DMS 273 treated with DMSO at 0.1 percent for 48 hours (cell line): ENCODE results near the gene PRR36.
"Not testable (repeated sequence)": the region's sequence is repeated elsewhere in the genome, so short reads cannot be mapped to it uniquely, and the experiment has no call there.

Experiments
- DNase-seq: peaks from one replicate; lab custom pipeline; 2025; lab: John Stamatoyannopoulos, UW

Gene PRR36

DNA sequence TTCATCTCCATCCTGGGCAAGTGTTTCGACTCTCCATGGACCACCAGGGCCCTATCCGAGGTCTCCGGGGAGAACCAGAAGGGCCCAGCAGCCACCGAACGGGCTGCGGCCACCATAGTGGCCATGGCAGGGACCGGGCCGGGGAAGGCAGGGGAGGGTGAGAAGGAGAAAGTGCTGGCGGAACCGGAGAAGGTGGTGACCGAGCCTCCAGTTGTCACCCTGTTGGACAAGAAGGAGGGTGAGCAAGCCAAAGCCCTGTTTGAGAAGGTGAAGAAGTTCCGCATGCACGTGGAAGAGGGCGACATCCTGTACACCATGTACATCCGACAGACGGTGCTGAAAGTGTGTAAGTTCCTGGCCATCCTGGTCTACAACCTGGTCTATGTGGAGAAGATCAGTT lies 24.8 kb upstream of the PRR36 start:
- DNase-seq = no peak

DNA sequence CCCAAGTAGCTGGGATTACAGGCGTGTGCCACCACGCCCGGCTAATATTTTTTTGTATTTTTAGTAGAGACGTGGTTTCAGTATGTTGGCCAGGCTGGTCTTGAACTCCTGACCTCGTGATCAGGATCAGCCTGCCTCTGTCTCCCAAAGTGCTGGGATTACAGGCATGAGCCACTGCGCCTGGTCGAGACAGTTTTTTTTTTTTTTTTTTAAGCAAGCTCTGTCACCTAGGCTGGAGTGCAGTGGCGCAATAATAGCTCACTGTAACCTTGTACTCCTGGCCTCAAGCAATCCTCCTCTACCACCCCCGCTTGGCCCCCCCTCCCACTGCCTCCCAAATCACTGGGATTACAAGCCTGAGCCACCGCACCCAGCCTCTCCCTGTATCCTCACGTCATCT lies 23.1 kb upstream of the PRR36 start:
- DNase-seq = no peak

DNA sequence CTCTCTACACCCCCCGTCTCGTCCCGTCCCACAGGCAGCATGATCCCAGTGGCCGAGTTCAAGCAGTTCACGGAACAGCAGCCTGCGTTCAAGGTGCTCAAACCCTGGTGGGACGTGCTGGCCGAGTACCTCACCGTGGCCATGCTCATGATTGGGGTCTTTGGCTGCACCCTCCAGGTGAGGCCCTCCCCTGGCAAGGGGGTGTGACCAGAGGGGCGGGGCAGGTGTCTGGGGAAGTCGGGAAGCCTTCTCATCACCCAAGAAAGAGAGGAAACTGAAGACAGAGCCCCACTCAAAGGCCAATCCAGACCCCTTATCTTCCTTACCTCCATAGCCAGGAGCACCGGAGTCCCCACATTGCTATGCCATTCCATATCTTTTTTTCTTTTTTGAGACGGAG lies 21.4 kb upstream of the PRR36 start:
- DNase-seq = no peak

DNA sequence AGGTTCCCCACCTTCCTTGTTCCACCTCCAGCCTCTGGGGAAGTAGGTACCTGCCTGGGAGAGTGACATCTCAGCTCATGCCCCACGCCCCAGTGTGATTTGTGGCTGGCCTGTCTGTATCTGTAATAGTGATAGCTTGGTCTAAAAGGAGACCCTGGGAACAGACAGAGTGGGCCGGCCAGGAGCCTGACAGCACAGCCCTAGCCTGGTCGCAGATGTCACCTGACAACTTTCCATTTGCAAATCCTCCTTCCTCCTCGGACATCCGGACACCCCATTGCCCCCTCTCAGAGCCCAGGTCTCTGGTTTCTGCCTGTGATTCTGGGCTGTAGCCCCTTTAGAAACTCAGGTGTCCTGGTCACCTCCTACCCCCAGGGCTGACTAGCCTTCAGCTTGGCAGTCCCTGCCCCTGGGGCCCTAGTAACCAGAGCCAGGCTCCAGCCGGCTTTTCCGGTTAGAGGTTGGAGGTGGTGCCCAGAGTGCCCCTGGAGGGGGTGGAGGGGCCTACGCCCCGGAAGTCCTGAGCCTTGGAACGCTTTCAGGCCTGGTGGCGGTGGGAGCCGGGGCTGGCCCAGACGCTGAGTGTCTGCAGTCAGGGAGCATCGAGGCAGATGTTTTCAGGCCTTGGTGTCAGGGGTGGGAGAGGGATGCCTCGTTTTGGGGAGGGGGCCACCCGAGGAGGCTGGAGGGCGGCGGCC lies 20.6 kb upstream of the PRR36 start:
- DNase-seq = no peak

DNA sequence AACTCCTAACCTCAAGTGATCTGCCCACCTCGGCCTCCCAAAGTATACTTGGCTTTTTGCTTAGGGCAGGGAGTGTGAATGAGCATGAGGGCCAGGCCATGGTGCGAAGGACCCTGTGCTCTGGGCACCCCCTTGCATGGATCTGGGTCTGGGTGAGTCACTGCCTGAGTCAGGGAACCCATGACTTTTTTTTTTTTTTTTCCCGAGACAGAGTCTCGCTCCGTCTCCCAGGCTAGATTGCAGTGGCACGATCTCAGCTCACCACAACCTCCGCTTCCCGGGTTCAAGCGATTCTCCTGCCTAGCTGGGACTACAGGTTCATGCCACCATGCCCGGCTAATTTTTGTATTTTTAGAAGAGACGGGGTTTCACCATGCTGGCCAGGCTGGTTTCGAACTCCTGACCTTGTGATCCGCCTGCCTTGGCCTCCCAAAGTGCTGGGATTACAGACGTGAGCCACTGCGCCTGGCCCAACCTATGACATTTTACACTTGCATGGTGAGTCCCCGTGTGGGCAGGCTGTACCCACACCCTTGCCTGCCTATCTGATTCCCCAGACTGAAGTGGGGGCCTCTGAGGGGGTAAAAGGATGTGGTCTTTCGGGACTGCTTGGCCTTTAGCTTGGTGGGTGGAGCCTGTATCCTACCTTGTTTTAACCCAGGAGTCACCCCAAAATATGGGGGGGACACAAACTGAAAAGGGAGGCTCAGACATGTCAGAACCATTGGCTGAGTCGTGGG lies 19.3 kb upstream of the PRR36 start:
- DNase-seq = not testable (repeated sequence)

DNA sequence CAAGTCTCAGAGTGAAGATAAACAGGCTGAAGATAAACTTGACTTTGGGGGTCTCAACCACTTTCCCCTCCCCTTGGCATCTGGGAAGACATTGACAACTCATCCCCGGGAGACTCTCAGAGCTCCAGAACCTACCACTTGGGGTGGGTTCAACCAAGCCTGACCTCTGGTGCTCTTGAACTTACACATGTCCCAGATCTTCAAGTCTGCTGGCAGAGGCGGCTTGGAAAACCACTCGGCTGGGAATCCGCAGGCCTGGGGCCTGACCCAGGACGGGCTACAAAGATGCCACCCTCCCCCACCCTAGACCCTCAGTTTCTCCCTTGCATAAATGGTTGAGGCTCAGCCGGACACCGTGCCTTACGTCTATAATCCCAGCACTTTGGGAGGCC lies 14.6 kb upstream of the PRR36 start:
- no peak for DNase-seq

DNA sequence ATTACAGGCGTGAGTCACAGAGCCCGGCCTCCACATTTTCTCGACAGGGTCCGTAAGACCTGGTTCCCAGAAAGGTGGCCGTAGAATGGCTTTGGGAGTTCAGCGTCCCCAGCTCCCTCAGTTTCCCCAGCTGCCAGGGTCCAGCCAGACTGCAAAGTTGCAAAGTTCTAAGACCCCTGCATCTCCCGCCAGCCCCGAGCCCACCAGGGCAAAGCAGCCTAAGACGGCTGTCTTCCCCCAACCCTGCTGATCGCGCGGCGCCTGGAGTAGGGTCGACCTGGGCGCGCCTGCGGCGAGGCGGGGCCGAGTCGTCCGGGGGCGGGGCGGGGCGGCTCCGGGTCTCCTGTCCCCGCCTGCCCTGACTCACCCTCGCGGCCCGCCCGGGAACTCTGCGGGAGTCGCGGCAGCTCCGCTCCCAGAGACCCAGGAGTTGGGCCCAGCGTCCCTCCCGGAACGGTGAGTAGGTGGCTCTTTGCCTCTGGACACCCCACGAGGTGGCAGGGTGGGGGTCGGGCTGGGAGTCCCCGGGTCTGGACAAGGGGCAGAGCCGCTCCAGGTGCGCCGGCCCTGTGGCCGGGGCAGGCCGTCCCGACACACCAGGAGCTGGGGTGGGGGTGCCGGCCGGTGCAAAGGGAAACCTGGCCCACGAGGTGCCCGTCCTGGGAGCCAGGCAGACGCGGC lies 14.1 kb upstream of the PRR36 start, which contains the start of gene LRRC8E:
Gene LRRC8E, plus strand, starts transcription at position 366 of the 681 bp plus-strand sequence. CDS start 7,094 bp downstream, outside the sequence.
- no peak for DNase-seq

DNA sequence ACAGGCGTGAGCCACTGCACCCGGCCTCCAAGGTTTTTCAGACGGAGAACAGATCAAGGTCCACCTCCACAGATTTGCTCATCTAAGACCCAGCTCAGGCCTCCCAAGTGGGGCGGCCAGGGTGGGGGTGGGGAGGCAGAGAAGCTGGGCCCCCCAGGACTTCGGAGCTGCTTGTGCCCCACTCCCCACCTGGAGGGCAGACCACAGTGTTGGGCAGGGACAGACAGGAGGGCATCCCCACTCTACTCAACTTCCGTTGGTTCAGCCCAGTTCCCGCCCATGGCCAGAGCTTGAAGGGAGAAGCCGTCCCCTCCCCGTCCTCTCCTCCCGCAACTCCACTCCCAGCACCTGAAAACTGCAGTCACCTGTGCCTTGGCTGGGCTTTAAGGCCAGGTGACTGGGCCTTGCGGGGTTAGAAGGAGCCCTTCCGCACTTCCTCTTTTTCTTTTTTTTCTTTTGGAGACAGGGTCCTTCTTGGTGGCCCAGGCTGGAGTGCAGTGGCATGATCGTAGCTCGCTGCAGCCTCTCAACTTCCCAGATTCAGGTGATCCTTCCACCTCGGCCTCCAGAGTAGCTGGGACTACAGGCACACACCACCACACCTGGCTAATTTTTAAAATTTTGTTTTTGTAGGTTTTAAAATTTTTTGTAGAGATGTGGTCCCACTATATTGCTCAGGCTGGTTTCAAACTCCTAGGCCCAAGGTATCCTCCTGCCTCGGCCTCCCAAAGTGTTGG lies 13.4 kb upstream of the PRR36 start:
- no peak for DNase-seq

DNA sequence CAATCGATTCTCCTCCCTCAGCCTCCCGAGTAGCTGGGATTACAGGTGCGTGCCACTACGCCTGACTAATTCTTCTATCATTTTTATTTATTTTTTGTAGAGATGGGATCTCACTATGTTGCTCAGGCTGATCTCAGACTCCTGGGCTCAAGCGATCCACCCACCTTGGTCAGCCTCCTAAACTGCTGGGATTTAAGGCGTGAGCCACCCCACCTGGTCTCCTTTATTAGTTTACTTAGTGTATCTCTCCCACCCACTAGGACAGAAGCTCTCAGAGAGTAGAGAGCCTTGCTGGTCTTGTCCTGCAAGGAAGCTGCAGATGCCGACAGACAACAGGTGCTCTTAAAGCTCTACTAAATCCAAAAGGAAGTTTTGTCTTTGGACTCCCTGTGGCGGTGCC lies 11.6 kb upstream of the PRR36 start:
- DNase-seq = no peak

DNA sequence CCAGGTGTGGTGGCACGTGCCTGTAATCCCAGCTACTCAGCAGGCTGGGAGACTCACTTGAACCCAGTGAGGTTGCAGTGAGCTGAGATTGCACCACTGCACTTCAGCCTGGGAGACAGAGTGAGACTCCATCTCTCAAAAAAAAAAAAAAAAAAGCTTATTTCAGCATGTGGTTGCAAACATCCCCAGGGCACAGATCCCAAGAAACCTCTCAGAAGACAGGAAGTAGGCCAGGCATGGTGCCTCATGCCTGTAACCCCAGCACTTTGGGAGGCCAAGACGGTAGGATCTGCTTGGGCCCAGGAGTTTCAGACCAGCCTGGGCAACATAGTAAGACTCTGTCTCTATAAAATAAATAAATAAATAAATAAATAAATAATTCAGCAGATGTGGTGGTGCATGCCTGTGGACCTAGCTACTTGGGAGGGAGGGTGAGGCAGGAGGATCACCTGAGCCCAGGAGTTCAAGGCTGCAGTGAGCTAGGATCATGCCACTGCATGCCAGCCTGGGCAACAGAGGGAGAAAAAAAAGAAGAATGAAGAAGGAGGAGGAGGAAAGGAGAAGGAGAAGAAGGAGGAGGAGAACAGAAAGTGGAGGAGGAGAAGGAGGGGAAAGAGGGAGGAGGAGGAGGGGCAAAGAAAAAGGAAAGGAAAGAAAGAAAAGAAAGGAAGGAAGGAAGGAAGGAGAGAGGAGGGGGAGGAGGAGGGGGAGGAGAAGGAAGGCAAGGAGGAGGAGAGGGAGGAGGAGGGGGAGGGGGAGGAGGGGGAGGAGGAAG lies 9.8 kb upstream of the PRR36 start:
- DNase-seq = no peak

DNA sequence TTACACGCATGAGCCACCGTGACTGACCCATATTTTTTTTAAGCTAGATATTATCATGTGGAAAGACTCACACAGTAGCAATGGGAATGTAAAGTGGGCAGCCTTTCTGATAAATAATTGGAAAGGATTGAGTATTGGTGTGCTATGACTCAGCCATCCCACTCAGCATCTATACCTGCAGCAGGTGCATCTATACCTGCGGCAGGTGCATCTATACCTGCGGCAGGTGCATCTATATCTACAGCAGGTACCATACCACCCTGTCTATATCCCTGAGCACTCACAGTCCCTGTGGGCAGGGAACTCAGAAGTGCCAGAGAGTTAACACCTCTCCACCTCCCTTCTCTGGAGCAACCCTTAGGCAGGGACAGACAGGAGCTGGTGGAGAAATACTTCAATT lies 8.9 kb upstream of the PRR36 start:
- no peak for DNase-seq

DNA sequence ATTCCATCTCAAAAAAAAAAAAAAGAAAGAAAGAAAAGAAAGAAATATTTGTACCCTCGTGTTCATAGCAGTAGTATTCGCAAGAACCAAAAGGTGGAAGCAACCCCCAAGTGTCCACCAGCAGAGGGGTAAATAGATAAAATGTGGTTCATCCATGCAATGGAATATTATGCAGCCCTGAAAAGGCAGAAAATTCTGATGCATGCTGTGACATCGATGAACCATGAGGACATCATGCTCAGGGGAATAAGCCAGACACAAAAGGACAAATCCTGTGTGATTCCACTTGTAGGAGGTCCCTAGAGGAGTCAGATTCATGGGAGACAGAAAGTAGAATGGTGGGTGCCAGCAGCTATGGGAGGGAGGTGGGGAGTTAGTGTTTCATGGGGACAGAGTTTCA lies 7.7 kb upstream of the PRR36 start:
- no peak for DNase-seq

DNA sequence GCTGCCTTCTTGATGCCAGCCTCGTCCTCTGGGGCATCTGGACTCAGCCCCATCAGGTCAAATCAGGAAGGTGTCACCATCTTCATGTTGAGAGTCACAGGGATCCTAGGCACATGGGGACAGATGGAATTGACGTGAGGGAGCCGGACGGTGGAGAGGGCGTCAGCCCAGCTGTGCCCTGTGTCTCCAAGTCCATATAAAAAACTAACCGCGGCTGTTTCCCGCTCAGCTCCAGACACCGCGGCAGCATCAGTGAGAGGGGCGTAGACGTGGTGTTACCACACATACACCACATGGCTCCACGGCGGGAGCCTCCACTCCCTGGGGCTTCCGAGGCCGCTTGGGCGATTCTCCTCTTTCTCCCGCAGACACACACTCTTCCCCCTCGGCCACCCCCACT lies 5.6 kb upstream of the PRR36 start:
- peak; percentile 63 for DNase-seq

DNA sequence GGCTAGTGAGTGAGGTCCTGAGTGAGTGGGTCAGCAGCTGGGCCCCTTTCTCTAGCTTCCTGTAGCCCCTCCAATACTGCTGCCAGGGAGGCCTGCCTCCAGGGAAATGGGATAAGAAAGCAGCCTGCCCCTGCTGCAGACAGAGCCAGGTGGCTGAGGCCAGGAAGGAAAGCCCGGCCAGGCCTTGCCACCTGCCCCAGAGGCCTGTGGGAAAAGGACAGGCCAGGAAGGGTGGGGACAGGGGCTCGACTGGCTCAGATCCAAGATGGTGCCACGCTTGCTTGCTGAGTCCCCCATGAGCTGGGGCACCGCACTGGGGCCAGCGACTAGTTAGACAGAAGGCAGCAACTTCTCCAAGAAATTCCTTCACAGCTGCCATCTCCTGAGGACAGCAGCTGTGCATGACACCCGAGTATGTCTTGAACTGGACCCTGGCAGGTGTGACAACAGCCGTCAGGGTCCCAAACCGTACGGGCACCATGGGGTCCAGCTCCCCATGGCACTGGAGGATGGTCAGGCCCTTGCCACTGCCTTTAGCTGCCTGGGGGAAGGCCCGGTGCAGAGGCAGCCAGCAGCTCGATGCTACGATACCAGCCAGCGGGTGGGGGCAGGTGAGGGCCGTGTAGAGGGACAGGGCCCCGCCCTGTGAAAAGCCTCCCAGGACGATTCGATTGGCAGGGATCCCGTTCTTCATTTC lies 5.1 kb upstream of the PRR36 start:
- no peak for DNase-seq

DNA sequence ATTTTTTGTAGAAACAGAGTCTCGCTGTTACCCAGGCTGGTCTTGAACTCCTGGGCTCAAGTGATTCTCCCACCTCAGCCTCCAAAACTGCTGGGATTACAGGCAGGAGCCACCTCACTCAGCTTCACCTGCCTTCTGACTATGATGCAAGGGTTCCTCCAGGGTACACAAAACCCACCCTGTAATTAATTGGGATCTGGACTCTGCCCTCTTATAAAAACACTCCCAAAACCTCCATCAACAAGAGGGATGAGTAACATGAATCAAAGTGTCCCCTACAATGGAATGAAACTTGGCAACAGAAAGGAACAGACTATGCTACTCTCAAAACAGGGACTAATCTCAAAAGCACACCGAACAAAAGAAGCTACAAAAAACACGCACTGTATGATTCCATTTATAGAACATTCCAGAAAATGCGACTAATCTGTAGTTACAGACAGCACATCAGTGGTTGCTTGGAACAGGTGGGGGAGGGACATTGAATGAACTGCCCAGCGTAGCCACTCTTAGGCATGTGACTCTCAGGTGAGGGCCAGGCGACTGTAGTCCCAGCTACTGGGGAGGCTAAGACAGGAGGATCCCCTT lies 3.2 kb upstream of the PRR36 start:
- no peak for DNase-seq

DNA sequence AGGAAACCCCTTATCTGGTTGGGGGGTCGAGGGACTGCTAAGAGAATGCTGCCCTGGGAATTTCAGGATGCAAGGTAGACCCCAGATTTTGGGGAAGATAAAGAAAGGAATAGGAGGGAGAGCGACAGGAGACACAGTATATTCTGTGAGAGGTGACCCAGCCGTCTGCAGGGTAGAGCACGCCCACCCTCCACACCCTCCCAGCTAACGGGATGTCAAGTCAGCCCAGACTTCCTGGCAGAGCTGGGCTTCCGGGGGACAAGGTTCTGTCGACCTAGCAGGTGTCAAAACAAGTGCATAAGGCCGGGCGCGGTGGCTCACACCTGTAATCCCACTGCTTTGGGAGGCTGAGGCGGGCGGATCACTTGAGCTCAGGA lies 695 bp upstream of the PRR36 start:
- no peak for DNase-seq

DNA sequence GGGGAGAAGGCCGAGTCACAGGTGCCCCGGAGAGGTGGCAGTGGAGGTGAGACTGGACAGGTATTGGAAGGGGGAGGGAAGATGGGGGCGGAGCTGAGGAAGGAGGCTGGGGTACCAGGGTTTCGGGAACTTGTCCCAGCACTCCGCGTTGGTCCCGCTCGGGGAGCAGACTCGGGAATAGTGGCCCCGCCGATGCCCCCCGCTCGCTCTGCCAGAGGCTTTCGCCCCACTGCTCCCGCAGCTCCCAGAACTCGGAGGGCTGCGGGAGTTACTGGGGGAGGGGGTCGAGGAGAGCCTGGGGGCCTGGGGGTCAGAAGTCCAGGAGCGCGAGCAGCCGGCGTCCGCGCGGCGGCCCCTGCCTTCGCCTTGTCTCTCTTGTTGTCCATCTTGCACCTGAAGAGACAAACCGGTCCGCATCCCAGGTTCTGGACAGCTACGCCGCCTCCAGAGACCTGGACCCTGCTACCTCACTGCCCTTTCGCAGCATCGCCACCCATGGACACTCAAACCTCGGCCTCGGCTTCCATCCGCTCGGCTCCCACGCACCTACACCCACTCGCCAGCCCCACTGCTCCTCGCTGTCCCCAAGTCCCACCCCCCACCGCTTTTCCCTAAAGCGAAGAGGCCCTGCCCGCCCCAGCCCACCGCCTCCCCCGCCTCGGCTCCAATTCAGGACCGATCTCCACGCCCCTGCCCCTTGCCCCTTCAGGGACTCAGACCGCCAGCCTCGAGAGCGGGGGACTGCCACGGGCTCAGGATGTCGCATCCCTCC lies 700 bp downstream of the PRR36 start:
- DNase-seq = no peak

DNA sequence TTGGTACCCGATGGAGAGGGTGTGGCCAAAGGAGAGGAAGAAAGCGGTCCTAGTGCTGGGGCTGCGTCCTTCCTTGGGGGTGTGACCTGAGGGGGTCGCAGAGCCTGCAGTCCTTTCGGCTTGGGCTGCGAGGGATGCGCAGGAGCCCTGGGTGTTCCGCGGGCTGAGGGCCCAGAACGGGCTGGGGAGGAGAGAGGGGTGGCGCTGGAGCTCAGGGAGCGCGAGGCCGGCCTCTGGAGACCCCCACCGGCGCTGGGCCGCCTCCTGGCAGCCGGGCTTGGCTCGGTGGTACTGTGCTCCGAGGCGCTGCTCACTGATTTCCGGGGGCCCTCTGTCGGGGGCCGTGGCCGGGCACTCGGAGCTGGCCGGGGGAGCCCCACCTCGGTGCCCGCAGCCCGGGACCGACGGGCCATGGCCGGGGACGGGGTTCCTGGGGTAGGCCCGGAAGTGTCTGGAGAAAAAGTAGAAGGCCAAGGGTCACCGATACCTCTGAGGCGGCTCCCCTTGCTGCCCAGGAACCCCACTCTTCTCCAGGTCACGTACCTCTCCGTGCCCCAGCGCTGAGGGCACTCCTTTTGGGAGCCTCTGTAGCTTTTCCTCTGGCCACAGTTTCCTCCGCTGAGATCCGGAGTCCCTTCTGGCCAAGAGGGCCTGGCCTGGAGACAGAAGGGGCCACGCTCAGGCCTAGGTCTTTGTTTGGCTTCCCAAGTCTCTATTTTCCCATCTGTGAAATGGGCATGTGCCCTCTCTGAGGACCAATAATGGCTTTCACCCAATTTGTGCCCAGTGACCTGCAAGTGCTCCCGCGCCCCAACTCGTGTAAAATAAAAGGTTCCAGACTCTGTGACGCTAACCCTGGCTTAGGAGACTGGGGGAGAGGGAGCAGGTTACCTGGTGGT lies 1.6 kb downstream of the PRR36 start:
- no peak for DNase-seq
